ENCODE data around the gene PKP1.

Gene PKP1

GRCh38 chr1:201324821-201325677 is 41.7 kb downstream of the PKP1 start:
- Histone ChIP-seq H3K18ac (ENCODE audit: low read depth in 1 of 2, low read length in 2 of 2) (no peak overlapping the region), H3K9me3 (ENCODE audit: control insufficient read depth, low read length) (no peaks in the 10 kb centered on the region), H3K27me3 (ENCODE audit: control insufficient read depth in 1 of 2, insufficient read depth in 1 of 2, low read length in 2 of 2) (peaks cover 54 to 72% of the 10 kb centered on the region in 2 experiments), H3K14ac (ENCODE audit: low read length in 2 of 2) (no peak overlapping the region), H2AFZ (ENCODE audit: low read depth, low read length) (no peak overlapping the region), H4K8ac (ENCODE audit: low read length) (no peak overlapping the region), H2BK15ac (ENCODE audit: low read depth, poor library complexity, severe bottlenecking) (no peak overlapping the region), H3K23ac (ENCODE audit: low read length in 2 of 2) (no peak overlapping the region), H3K27ac (ENCODE audit: low read length, poor library complexity, severe bottlenecking) (no peak overlapping the region), H2BK12ac (ENCODE audit: low read length in 2 of 2) (no peak overlapping the region), H3K79me1 (replicated peaks; ENCODE audit: low read length, poor library complexity, severe bottlenecking) (no peaks in the 10 kb centered on the region), H3K4me1 (ENCODE audit: control insufficient read depth, insufficient read depth, low read depth, low read length) (no peaks in the 10 kb centered on the region), H2AK5ac (ENCODE audit: low read length, severe bottlenecking) (no peak overlapping the region), H3K9ac (ENCODE audit: low read length) (no peak overlapping the region), H3K36me3 (ENCODE audit: control insufficient read depth in 1 of 2, insufficient read depth in 2 of 2, low read depth in 1 of 2, low read length in 2 of 2) (no peaks in the 10 kb centered on the region), H3K4me3 (ENCODE audit: insufficient read depth in 1 of 2, low read depth in 1 of 2, low read length in 2 of 2) (no peak overlapping the region), H2BK5ac (ENCODE audit: low read depth, low read length, poor library complexity, severe bottlenecking) (no peak overlapping the region), H4K91ac (ENCODE audit: low read length) (no peak overlapping the region), H3K4ac (ENCODE audit: low read depth in 1 of 2, low read length in 2 of 2) (no peak overlapping the region), H3K4me2 (ENCODE audit: low read length, poor library complexity, severe bottlenecking) (no peak overlapping the region), H2BK120ac (ENCODE audit: low read depth, low read length) (no peak overlapping the region)
- DNase-seq, result no peak
- 63% methylated on average over 13 of the region's 16 CpGs for WGBS

- no peak overlapping the region for H3K23ac ChIP-seq (ENCODE audit: low read length in 2 of 2)
- H4K91ac ChIP-seq (ENCODE audit: low read length), result no peak overlapping the region
- no peak overlapping the region for H2BK15ac ChIP-seq (ENCODE audit: low read depth, poor library complexity, severe bottlenecking)
- H2BK120ac ChIP-seq (ENCODE audit: low read depth, low read length), result no peak overlapping the region
- no peak overlapping the region for H2AK5ac ChIP-seq (ENCODE audit: low read length, severe bottlenecking)
- no peak overlapping the region for H3K18ac ChIP-seq (ENCODE audit: low read depth in 1 of 2, low read length in 2 of 2)
- H3K4me2 ChIP-seq (ENCODE audit: low read length, poor library complexity, severe bottlenecking), result no peak overlapping the region
- H2BK12ac ChIP-seq (ENCODE audit: low read length in 2 of 2), result no peak overlapping the region
- no peak overlapping the region for H3K4ac ChIP-seq (ENCODE audit: low read depth in 1 of 2, low read length in 2 of 2)
- no peaks in the 10 kb centered on the region for H3K9me3 ChIP-seq (ENCODE audit: control insufficient read depth, low read length)
- no peak overlapping the region for H3K9ac ChIP-seq (ENCODE audit: low read length)
- peaks cover 58 to 68% of the 10 kb centered on the region in 2 experiments for H3K27me3 ChIP-seq (ENCODE audit: control insufficient read depth in 1 of 2, insufficient read depth in 1 of 2, low read length in 2 of 2)
- WGBS, result 85% methylated on average over 8 of the region's 8 CpGs
- DNase-seq, result no peak
- no peak overlapping the region for H3K4me3 ChIP-seq (ENCODE audit: insufficient read depth in 1 of 2, low read depth in 1 of 2, low read length in 2 of 2)
- no peak overlapping the region for H2AFZ ChIP-seq (ENCODE audit: low read depth, low read length)
- H3K79me1 ChIP-seq (replicated peaks; ENCODE audit: low read length, poor library complexity, severe bottlenecking), result no peaks in the 10 kb centered on the region
- H3K36me3 ChIP-seq (ENCODE audit: control insufficient read depth in 1 of 2, insufficient read depth in 2 of 2, low read depth in 1 of 2, low read length in 2 of 2), result no peaks in the 10 kb centered on the region
- no peaks in the 10 kb centered on the region for H3K4me1 ChIP-seq (ENCODE audit: control insufficient read depth, insufficient read depth, low read depth, low read length)
- no peak overlapping the region for H4K8ac ChIP-seq (ENCODE audit: low read length)
- no peak overlapping the region for H3K27ac ChIP-seq (ENCODE audit: low read length, poor library complexity, severe bottlenecking)
- no peak overlapping the region for H2BK5ac ChIP-seq (ENCODE audit: low read depth, low read length, poor library complexity, severe bottlenecking)
- no peak overlapping the region for H3K14ac ChIP-seq (ENCODE audit: low read length in 2 of 2)
Observed at GRCh38 chr1:201325678-201326060, 42.4 kb downstream of the PKP1 start.

- no peaks in the 10 kb centered on the region for H3K79me1 ChIP-seq (replicated peaks; ENCODE audit: low read length, poor library complexity, severe bottlenecking)
- no peak overlapping the region for H2BK120ac ChIP-seq (ENCODE audit: low read depth, low read length)
- H3K4me3 ChIP-seq (ENCODE audit: insufficient read depth in 1 of 2, low read depth in 1 of 2, low read length in 2 of 2), result no peak overlapping the region
- no peak for DNase-seq
- H4K8ac ChIP-seq (ENCODE audit: low read length), result no peak overlapping the region
- H3K18ac ChIP-seq (ENCODE audit: low read depth in 1 of 2, low read length in 2 of 2), result no peak overlapping the region
- no peak overlapping the region for H2BK12ac ChIP-seq (ENCODE audit: low read length in 2 of 2)
- no peaks in the 10 kb centered on the region for H3K9me3 ChIP-seq (ENCODE audit: control insufficient read depth, low read length)
- no peak overlapping the region for H2BK15ac ChIP-seq (ENCODE audit: low read depth, poor library complexity, severe bottlenecking)
- H3K4me1 ChIP-seq (ENCODE audit: control insufficient read depth, insufficient read depth, low read depth, low read length), result no peaks in the 10 kb centered on the region
- no peak overlapping the region for H3K23ac ChIP-seq (ENCODE audit: low read length in 2 of 2)
- H2BK5ac ChIP-seq (ENCODE audit: low read depth, low read length, poor library complexity, severe bottlenecking), result no peak overlapping the region
- no peak overlapping the region for H3K27ac ChIP-seq (ENCODE audit: low read length, poor library complexity, severe bottlenecking)
- no peak overlapping the region for H3K14ac ChIP-seq (ENCODE audit: low read length in 2 of 2)
- no peak overlapping the region for H3K4ac ChIP-seq (ENCODE audit: low read depth in 1 of 2, low read length in 2 of 2)
- 64% methylated on average over 4 of the region's 4 CpGs for WGBS
- peaks cover 56 to 68% of the 10 kb centered on the region in 2 experiments for H3K27me3 ChIP-seq (ENCODE audit: control insufficient read depth in 1 of 2, insufficient read depth in 1 of 2, low read length in 2 of 2)
- H2AK5ac ChIP-seq (ENCODE audit: low read length, severe bottlenecking), result no peak overlapping the region
- H3K9ac ChIP-seq (ENCODE audit: low read length), result no peak overlapping the region
- no peaks in the 10 kb centered on the region for H3K36me3 ChIP-seq (ENCODE audit: control insufficient read depth in 1 of 2, insufficient read depth in 2 of 2, low read depth in 1 of 2, low read length in 2 of 2)
- H3K4me2 ChIP-seq (ENCODE audit: low read length, poor library complexity, severe bottlenecking), result no peak overlapping the region
- H2AFZ ChIP-seq (ENCODE audit: low read depth, low read length), result no peak overlapping the region
- H4K91ac ChIP-seq (ENCODE audit: low read length), result no peak overlapping the region
Observed at GRCh38 chr1:201326710-201327109, 43.4 kb downstream of the PKP1 start.

- Histone ChIP-seq H3K23ac (ENCODE audit: low read length in 2 of 2) (no peak overlapping the region), H3K18ac (ENCODE audit: low read depth in 1 of 2, low read length in 2 of 2) (no peak overlapping the region), H3K79me1 (replicated peaks; ENCODE audit: low read length, poor library complexity, severe bottlenecking) (no peaks in the 10 kb centered on the region), H2BK5ac (ENCODE audit: low read depth, low read length, poor library complexity, severe bottlenecking) (no peak overlapping the region), H2AFZ (ENCODE audit: low read depth, low read length) (no peak overlapping the region), H4K91ac (ENCODE audit: low read length) (no peak overlapping the region), H3K27ac (ENCODE audit: low read length, poor library complexity, severe bottlenecking) (no peak overlapping the region), H3K4me3 (ENCODE audit: insufficient read depth in 1 of 2, low read depth in 1 of 2, low read length in 2 of 2) (no peak overlapping the region), H3K27me3 (ENCODE audit: control insufficient read depth in 1 of 2, insufficient read depth in 1 of 2, low read length in 2 of 2) (peaks cover 60 to 73% of the 10 kb centered on the region in 2 experiments), H3K4me2 (ENCODE audit: low read length, poor library complexity, severe bottlenecking) (no peak overlapping the region), H4K8ac (ENCODE audit: low read length) (no peak overlapping the region), H2AK5ac (ENCODE audit: low read length, severe bottlenecking) (no peak overlapping the region), H2BK120ac (ENCODE audit: low read depth, low read length) (no peak overlapping the region), H3K9me3 (ENCODE audit: control insufficient read depth, low read length) (no peaks in the 10 kb centered on the region), H2BK12ac (ENCODE audit: low read length in 2 of 2) (no peak overlapping the region), H3K36me3 (ENCODE audit: control insufficient read depth in 1 of 2, insufficient read depth in 2 of 2, low read depth in 1 of 2, low read length in 2 of 2) (no peaks in the 10 kb centered on the region), H3K4me1 (ENCODE audit: control insufficient read depth, insufficient read depth, low read depth, low read length) (no peaks in the 10 kb centered on the region), H3K9ac (ENCODE audit: low read length) (no peak overlapping the region), H2BK15ac (ENCODE audit: low read depth, poor library complexity, severe bottlenecking) (no peak overlapping the region), H3K4ac (ENCODE audit: low read depth in 1 of 2, low read length in 2 of 2) (no peak overlapping the region), H3K14ac (ENCODE audit: low read length in 2 of 2) (no peak overlapping the region)
- 82% methylated on average over 7 of the region's 7 CpGs for WGBS
- DNase-seq, result no peak
Observed at GRCh38 chr1:201327687-201328240, 44.5 kb downstream of the PKP1 start.
